NCI-H1105 treated with DMSO at 0.1 percent for 48 hours (cell line): ENCODE measurements around the gene KCNAB1.

Experiments
- DNase-seq: peaks from one replicate; lab custom pipeline; 2025; lab: John Stamatoyannopoulos, UW

Gene KCNAB1

DNA sequence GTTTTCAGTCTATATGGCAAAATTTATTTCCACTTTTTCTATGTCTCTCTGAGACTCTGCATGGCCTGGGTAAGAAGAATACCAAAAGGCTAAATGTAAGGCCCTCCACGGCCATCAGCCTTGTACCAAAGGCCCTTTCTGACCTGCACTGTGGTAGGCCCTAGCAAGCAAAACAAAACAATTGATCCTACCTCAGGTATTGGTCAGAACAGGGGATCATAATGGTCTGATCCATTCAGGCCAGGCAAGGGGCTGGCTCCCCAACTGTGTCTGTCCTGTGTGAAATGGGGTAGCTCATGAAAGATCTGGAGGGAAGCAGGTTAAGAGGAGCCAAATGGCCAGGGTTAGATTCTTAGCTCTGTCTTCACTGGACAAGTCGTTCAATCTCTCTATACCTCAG is 253.3 kb downstream of the KCNAB1 start:
- DNase-seq, result no peak

DNA sequence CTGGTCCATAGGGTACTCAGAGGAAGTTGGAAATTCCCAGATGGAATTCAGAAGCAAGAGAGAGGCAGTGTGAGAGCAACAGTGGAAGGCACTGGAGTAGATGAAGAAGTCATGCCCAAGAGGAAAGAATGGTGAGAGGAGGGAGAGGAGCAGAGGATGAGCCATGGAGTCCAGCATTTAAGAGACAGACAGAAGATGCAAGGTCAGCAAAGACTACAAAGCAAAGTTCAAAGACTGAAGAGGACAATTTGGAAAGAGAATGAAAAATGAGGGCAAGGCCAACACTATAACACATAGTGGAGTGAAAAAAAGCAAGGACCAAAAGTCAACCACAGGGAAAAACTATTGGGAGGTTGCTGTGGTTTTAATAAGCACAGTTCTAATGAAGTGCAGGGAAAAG is 255.8 kb downstream of the KCNAB1 start:
- DNase-seq, result no peak

DNA sequence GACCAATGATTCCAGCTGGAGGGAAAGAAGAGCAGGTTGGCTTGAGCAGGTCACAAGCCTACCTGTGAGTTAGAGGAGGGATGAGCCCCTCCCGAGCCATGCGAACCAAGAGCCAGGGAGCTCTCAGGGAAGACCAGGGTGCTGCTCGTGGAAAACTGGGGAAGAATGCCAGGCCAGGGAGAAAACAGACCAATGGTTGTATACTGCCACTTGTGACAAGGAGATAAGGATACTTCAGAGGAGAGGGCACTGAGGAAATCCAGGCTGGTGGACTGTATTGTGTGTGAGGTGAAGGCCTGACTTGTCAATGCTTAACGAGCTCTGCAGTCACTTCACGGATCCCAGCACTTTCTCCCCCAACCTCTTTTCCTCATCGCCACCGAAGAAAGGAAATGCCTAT is 256.9 kb downstream of the KCNAB1 start:
- DNase-seq, result no peak

DNA sequence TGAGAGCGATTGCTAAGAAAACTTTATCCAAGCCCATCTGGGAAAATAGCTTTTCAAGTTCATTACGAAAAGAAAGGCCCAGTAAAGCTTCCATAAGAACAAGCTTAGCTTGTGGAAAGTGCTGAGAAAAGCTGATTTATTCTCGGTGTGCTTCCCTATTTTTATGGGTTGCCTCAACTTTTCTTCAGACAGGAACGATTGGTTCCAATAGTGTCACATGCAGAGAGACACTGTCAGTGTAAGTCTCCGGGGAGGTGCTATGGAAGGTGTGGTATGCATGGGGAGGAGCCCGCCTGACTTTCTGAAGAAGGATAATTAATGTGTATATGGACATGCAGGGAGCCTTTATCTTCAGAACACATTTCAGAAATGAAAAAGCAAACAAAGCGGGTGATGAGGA is 257.3 kb downstream of the KCNAB1 start:
- DNase-seq, result no peak

DNA sequence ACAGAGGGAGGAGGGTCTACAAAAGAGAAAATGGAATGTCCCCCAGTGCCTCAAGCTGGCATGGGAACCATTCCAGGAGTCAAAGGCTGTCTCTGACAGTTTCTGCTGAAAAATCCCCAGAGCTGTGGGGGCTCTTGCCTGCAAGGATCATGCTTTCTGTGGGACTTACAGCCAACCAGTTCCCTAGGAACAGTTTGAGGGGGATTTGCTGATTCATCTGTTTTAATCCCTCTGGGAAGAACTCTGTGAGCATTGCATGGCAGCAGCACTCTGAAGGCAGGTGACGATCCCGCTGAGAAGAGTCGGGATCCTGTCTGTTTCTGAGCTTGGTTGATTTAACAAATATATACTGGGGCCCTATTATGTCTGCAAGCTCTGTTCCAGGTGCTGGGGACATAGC is 258.5 kb downstream of the KCNAB1 start:
- no peak for DNase-seq

DNA sequence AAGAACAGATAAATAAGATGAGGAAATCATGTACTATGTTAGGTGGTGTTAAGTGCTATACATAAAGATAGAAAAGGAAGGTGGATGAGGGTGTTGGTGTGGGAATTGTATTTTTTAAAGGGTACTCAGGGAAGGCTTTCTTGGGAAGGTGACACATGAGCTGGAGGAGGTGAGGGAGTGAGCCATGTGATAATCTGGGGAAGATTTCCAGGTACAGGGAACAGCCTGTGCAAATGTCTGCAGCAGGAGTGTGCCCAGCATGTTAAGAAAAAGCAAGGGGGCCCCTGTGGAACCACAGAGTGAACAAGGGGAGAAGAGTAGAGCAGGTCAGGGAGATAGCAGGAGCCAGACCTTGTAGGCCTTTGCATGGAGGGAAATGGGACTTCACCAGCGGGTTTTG is 258.9 kb downstream of the KCNAB1 start:
- no peak for DNase-seq

DNA sequence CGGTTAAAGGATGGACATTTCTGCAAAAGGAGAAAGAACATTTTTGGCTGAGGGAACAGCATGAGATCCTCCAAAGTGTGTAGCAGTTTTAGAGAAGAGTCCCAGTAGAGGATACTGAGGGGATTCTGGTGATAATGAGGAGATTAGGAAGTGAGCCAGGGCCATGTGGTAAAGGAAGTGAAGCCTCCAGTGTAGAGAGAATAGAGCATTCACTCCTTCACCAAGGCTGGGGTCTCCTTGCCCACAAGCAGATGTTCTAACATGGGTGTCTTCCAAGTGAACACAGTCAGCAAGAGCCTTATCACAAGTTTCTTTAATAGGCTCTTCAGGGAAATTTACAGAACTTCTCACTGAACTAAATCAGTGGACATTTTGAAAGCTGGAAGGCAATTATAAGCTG is 260.9 kb downstream of the KCNAB1 start:
- DNase-seq, result no peak

DNA sequence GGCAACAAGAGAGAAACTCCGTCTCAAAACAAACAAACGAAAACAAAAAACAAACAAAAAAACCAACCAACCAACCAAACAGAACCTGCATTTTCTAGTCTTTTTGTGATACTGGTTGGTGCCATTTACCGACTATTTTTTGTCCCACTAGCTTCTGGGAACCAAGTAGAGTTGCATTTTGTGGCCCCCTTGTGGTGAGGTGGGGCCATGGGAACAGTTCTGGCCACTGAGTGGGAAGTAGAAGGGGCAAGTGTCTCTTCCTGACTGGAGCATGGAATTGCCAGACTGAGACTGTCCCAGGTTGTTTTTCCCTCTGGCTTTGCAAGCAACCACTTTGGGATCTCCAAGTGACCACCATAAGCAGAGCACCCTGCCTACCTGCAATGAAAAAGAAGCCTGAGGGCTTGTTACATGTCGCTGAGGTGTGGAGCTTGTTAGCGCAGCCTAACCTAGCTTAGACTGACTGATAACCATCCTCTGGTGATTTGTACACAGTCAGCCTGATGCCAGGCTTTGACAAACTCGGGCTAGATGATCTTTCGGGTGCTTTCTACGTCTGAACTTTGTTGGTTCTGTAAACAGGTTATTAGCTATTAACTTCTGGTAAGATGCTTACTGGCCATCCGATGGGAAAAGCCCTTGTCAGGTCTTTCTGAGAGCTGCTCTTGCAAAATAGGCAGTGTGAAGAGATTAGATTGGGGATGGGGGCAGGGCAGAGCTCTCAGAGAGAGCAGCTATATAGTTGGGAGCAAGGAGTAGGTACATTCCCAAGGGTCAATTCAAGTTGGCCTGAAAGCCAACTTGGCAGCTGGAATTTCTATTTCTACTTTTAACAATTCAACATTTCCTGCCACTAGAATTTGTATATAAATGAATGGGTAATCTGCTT is 262.3 kb downstream of the KCNAB1 start:
- peak; percentile 25 for DNase-seq

DNA sequence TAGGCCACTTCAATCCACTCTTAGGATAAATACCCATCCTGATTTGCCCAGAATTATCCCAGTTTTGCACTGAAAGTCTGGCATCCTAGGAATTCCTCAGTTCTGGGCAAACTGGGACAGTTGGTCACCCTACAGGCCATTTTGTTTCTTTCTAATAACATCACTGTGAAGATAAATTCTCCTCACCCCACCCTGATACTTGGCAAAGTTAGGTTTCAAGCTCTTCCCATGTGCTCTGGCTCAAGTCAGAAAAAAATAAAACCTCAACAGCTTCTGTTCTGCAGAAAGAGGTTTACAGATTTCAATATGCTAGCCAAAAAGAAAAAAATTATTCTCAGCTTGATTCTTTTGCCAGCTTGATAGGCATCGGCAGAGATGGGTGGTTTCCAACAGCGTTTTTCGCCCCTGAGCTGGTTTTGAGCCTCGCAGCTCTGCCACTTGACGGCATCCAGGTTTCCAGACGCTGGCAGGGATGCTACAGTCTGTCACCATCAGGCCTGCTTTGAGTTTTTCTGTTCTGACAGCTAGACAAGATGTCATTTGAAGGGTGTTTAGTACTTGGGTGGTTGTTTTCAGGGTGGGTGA is 263.2 kb downstream of the KCNAB1 start:
- DNase-seq, result no peak

DNA sequence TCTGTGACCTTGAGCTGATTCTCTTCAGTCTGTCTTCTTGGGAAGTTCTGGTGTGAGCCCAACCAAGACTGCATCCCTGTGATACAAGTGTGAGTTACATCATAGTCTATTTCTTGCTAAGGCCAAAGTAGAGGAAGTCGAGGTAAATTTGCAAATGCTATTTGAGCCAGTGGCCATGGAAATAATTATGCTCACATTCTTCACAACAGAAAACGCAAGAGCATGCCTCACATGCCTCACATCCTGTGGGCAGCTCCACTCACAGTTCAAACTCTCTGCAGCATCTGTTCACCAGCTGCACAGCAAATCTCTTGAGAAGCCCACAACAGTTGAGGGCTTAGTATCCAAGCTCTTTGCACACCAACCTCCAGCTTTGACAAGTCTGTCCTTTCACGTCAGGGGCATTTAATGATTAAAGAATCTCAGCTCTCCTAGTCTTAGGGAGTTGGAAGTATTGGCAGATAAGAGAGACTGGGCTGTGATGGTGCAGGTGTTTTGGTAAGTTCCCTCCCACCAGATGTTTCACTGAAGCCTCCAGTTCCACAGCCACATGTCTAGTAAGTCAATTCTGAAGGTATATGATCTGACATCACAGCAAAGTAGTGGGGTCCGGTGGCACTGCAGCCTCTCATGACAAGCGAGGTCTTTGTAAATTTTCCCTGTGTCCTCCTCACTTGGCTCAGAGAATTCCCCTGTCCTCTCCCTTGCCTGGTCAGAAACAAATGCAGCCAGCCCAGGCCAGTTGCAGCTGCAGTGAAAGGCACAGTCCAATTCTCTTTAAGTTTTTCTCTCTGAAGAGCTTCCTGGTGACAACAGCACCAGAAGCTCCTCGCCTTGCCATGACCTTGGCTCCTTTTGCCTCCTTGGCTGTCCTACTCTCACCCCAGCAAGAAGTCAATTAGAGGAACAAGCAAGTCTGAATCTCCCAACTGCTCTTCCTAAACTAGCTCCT is 268.4 kb downstream of the KCNAB1 start:
- no peak for DNase-seq

DNA sequence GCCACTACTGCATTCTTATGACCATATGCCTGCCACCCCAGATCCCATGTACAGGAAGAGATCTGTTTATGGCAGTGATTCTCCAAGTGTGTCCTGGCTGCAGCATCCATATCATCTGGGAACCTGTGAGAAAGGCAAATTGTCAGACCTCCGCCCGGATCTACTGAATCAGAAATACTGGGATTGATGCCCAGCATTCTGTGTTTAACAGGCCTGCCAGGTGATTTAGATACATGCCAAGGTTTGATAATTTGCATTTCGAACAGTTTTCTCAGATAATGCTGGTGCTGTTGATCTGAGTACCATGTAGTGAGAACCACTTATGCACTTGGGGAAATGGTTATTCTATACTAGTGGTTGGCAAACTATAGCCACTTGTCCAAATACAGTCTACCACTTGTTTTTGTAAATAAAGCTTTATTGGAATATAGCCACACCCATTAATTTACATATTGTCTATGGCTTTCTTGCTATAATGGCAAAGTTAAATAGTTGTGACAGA is 269.1 kb downstream of the KCNAB1 start:
- DNase-seq, result peak; percentile 84

DNA sequence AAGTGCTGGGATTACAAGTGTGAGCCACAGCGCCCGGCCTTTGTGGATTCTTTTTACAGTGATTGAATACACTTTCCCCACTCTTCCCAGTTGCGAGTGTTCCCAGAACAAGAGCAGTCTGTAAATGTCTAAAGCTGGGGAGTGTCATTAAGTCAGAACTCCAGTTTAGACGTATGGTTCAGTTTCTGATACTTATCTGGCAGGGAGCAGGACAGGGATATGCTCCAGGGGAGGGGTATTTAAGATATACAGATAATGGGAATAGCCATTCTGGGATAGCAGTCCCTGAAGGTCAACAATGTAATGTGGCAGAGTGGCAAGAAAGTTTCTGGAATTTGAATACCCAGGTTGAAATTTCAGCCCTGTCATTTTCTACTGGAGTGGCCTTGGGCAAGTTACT is 270.5 kb downstream of the KCNAB1 start:
- DNase-seq, result no peak

DNA sequence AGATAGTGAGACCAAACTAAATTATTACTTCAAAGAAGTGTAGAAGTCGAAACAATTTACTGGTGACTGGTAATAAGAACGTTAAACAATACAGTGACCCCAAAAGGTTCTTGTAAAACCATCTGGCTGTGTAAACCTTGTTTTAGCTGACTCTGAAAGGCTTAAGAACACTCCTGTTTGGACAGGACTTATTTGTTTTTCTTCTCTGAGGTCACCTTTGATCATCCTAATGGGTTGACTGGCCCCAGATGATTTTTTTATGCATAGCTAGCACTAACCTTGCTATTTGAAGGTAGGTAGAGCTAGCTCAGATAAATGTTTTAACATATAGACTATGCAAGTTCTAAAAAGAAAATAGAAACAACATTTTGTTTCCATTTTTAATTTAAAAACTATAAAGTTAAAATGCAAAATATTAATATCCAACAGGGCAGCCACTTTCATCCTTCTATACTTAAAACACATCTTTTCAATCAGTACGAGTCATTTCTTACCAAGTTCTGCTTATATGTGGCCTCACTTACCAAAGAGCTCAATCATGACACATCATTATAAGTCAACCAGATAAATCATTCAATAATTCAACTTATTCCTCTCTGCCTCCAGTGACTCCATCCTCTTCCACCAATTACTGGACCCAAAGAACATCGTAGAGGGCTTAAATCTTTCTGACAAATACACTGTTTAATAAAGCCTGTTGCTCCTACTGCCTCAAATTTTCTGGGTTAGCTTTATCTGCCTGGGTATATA is 275.8 kb downstream of the KCNAB1 start:
- DNase-seq, result no peak

DNA sequence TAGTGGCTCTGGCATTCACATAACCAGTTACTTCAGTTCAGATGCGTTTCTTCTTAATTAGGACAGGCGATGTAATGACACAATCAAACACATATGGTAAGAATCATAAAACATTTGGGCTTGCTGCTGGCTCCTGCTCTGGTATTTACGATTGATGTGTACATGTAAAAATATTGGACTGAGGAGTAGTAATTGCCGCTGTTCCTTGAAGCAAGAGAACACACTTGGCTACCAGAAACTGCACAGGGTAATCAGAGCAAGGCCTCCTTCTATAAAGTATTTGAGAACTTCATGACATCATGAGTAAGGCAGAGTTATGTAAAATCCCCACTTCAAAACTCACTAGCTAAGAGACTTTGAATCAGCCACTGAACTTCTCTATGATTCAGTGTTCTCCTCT is 276.5 kb downstream of the KCNAB1 start:
- DNase-seq, result no peak

DNA sequence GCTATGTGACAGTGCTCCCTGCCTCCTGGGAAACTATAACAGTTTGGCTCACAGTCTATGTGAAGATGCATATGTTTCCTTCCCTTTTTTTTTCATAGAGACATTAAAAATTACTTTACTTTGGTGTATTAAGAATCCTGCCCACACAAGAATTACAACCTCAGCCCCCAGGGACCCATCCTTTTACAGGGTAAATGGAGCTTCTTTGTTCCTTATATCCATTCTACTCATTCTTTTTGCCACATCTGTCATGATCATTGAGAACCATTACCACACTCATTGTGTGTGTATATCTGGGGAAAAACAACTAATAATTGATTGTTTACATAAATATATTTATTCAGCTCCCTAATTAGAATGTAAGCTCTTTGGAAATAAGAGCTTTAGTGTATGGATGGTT is 277.2 kb downstream of the KCNAB1 start:
- no peak for DNase-seq

DNA sequence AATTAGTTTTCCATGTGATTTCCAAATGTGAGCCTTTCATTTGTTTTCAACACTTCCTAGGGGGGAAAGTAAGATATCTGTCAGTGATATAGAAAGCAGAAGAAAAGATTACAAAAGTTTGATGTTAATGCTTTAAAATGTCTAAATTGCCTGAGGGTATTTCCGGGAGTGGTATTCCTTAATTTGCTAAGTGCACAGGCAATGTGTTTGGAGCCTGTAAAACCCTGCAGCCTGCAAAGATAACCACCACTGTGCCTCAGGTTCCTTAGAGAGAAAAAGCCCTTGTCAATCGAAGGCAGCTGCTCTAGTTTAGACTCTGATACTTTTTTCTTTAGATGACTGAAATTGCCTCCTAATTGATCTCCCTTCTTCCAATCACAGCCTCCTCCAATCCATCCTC is 279.7 kb downstream of the KCNAB1 start:
- DNase-seq, result no peak

DNA sequence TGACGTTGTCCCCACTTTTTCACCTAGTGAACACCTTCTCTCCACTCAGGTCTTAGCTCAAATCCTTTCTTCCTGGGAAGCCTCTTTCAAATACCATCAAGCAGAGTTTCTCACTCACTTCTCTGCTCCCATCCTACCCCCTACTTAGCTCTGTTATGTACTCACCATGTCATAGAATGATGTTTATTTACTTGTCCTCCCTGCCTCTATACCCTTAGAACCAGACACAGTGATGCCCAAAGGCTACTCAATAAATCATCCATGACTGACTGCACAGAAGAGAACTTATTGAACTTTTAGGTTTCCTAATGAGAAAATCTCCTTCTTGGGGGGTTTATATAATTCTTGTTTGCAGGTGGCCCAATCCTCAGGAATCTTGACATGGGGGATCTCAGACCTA is 280.4 kb downstream of the KCNAB1 start:
- DNase-seq, result no peak

DNA sequence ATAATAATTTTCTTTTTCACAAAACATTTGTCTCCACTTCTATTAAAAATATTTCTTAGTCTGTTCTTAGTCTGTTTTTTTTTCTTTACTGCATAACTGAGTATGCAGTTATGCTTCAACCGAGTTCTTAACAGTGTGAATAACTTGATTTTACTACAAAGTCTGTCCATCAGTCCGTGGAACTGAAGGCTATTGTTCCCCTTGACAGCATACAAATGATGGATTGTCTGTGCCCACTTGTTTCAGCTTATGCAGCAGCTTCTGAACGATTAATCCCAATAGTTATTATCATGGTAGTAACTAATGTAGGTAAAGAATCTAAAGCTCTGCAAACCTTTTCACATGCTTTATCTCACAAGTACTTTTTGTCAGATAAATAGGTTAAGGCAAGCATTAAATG is 283.8 kb downstream of the KCNAB1 start:
- no peak for DNase-seq

DNA sequence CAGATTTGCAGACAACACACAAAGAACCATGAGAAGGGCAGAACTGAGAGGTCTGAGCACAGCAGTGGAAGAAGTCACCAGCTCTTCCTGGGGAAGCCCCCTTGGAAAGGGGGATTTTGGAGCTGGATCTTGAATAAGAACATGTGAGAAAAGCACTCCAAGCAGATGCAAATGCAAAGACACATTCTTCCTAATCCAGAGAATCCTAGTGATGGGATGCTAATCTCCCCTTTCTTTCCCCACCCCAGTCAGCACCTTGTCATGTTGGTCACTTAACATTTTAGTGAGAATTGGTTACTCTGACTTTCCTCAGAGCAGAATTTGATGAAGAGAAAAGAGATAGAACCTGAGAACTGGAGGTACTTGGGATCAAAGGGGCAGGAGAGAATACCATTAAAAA is 286.0 kb downstream of the KCNAB1 start:
- DNase-seq, result no peak

DNA sequence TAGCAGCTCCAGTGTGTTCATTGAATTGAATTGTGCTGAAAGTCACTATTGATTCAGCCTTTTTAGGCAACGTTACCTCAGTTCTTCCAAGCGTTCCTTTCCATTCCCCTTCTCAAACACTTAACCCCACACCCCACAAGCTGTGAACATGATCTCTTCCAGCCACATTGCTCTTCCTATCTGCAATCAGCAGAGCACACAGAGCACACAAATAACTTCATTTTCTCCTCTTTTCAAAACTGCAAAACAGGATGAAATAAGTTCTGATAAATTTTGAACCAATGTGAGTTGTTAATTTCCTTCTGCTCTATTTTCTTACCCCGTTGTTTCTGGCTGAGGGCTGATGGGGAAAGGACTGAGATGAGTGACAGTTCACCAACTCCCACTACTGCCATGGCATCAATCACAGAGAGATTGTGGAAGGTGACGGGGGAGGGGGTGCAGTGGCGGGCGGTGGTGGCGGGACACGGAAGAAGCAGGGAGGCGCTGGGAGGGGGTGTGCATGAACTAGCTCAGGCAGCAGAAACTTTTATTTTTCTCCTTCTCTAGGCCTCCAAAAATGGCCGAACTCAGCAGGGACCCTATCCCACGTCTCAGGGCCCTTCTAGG is 287.3 kb downstream of the KCNAB1 start:
- no peak for DNase-seq

DNA sequence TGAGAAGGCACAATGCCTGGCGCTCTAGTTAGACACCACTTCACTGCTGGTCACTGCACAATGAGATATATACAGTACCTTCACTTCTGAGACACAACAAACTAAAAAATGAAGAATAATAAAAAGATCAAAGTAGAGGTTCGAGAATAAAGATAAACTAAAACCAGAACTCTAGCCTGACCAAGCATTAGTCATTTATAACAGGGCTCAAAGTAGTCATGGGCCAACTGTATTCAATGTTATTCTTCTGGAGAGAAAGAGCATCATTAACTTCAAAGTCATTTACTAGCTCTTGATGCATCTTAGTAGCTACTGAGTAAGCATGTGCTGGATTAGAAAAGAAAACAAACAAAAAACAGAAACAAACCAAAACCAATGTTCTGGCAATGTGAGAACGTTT is 289.3 kb downstream of the KCNAB1 start:
- no peak for DNase-seq
